ENCODE results near the gene AUP1.

AUP1 gene

GRCh38 chr2:74529357-74530238 is at the start of gene AUP1, which contains the start of gene HTRA2:
TSS of gene AUP1 (minus strand) at chr2:74529706. CDS start at chr2:74529629, 77 bp downstream.
TSS of gene HTRA2 (plus strand) at chr2:74529933. CDS start at chr2:74530007, 74 bp downstream.
- no peaks in the 10 kb centered on the region; the same call in 1 of the 2 replicates for H4K20me1 ChIP-seq (ENCODE audit: insufficient read depth, low read length)
- H3K27ac ChIP-seq (ENCODE audit: low read length) = peak within 1 kb of the TSS; percentile 95
- H3K4me2 ChIP-seq (ENCODE audit: low read length) = peak within 1 kb of the TSS; percentile 100
- no peak for TF ChIP-seq EZH2phosphoT487 (IDR thresholded peaks at IDR 0.05; ENCODE audit: low read depth)
- no peak for TF ChIP-seq CTCF (IDR thresholded peaks at IDR 0.05; ENCODE audit: low read depth, low read length)
- H2AFZ ChIP-seq (ENCODE audit: low read depth, low read length) = peak within 1 kb of the TSS; percentile 49; the same call in 1 of the 2 replicates
- peaks cover 48% of the 10 kb centered on the region for H3K79me2 ChIP-seq (ENCODE audit: low read length)
- H3K9me3 ChIP-seq (ENCODE audit: insufficient read depth, low read length) = no peaks in the 10 kb centered on the region
- peak within 1 kb of the TSS; percentile 98 for H3K9ac ChIP-seq (ENCODE audit: low read length)
- H3K4me1 ChIP-seq (ENCODE audit: low read length) = peaks cover 44% of the 10 kb centered on the region
- no peaks in the 10 kb centered on the region for H3K27me3 ChIP-seq (ENCODE audit: low read depth, low read length)
- peak within 1 kb of the TSS; percentile 99 for H3K4me3 ChIP-seq (ENCODE audit: low read length)
- H3K36me3 ChIP-seq (replicated peaks; ENCODE audit: low read depth, low read length) = peaks cover 51% of the 10 kb centered on the region

- Histone ChIP-seq H3K4me2 (ENCODE audit: low read length) (peak overlapping the region; percentile 56), H3K27ac (ENCODE audit: low read length) (peak overlapping the region; percentile 76), H3K4me3 (ENCODE audit: low read length) (no peak overlapping the region), H3K9ac (ENCODE audit: low read length) (peak overlapping the region; percentile 3), H3K79me2 (ENCODE audit: low read length) (no peaks in the 10 kb centered on the region), H2AFZ (ENCODE audit: low read depth, low read length) (0 out of 2 replicates have a peak overlapping the region, but pooled peaks have one; percentile 36), H4K20me1 (ENCODE audit: insufficient read depth, low read length) (no peaks in the 10 kb centered on the region), H3K9me3 (ENCODE audit: insufficient read depth, low read length) (no peaks in the 10 kb centered on the region), H3K4me1 (ENCODE audit: low read length) (peaks cover 47% of the 10 kb centered on the region), H3K36me3 (replicated peaks; ENCODE audit: low read depth, low read length) (no peaks in the 10 kb centered on the region), H3K27me3 (ENCODE audit: low read depth, low read length) (no peaks in the 10 kb centered on the region)
- no peak for TF ChIP-seq CTCF (IDR thresholded peaks at IDR 0.05; ENCODE audit: low read depth, low read length)
- TF ChIP-seq EZH2phosphoT487 (IDR thresholded peaks at IDR 0.05; ENCODE audit: low read depth) = no peak
Observed at GRCh38 chr2:74578408-74578807, 48.9 kb upstream of the AUP1 start.

GRCh38 chr2:74577448-74577847 is 47.9 kb upstream of the AUP1 start:
- TF ChIP-seq EZH2phosphoT487 (IDR thresholded peaks at IDR 0.05; ENCODE audit: low read depth) = no peak
- no peak for TF ChIP-seq CTCF (IDR thresholded peaks at IDR 0.05; ENCODE audit: low read depth, low read length)
- H3K36me3 ChIP-seq (replicated peaks; ENCODE audit: low read depth, low read length) = no peaks in the 10 kb centered on the region
- H3K27ac ChIP-seq (ENCODE audit: low read length) = peak overlapping the region; percentile 76
- H3K27me3 ChIP-seq (ENCODE audit: low read depth, low read length) = no peaks in the 10 kb centered on the region
- H2AFZ ChIP-seq (ENCODE audit: low read depth, low read length) = peak overlapping the region; percentile 29; the same call in 1 of the 2 replicates
- H3K9me3 ChIP-seq (ENCODE audit: insufficient read depth, low read length) = no peaks in the 10 kb centered on the region
- H3K79me2 ChIP-seq (ENCODE audit: low read length) = no peaks in the 10 kb centered on the region
- no peaks in the 10 kb centered on the region for H4K20me1 ChIP-seq (ENCODE audit: insufficient read depth, low read length)
- H3K9ac ChIP-seq (ENCODE audit: low read length) = peak overlapping the region; percentile 16; the same call in 1 of the 2 replicates
- peak overlapping the region; percentile 21 for H3K4me3 ChIP-seq (ENCODE audit: low read length)
- peak overlapping the region; percentile 56 for H3K4me2 ChIP-seq (ENCODE audit: low read length)
- H3K4me1 ChIP-seq (ENCODE audit: low read length) = peaks cover 44% of the 10 kb centered on the region

GRCh38 chr2:74576863-74577229 is 47.3 kb upstream of the AUP1 start:
- Histone ChIP-seq H3K4me2 (ENCODE audit: low read length) (peak overlapping the region; percentile 56), H4K20me1 (ENCODE audit: insufficient read depth, low read length) (no peaks in the 10 kb centered on the region), H3K9me3 (ENCODE audit: insufficient read depth, low read length) (no peaks in the 10 kb centered on the region), H3K9ac (ENCODE audit: low read length) (peak overlapping the region; percentile 1; the same call in 1 of the 2 replicates), H3K27me3 (ENCODE audit: low read depth, low read length) (no peaks in the 10 kb centered on the region), H3K27ac (ENCODE audit: low read length) (peak overlapping the region; percentile 76), H3K79me2 (ENCODE audit: low read length) (no peaks in the 10 kb centered on the region), H3K4me1 (ENCODE audit: low read length) (peaks cover 49% of the 10 kb centered on the region), H3K36me3 (replicated peaks; ENCODE audit: low read depth, low read length) (no peaks in the 10 kb centered on the region), H2AFZ (ENCODE audit: low read depth, low read length) (0 out of 2 replicates have a peak overlapping the region, but pooled peaks have one; percentile 19), H3K4me3 (ENCODE audit: low read length) (no peak overlapping the region)
- TF ChIP-seq CTCF (IDR thresholded peaks at IDR 0.05; ENCODE audit: low read depth, low read length) (no peak), EZH2phosphoT487 (IDR thresholded peaks at IDR 0.05; ENCODE audit: low read depth) (no peak)
